ENCODE results near the gene ATP8A2. TPM values are rescaled to one million over a fixed set of nuclear protein-coding genes. Genes with fewer than 3 reads are reported as not detected.
"Not testable (repeated sequence)": the region's sequence is repeated elsewhere in the genome, so short reads cannot be mapped to it uniquely, and the experiment has no call there.

The ATP8A2 gene
- polyA plus RNA-seq, 3 donors = not detected

- DNase-seq = no peak
- no peak overlapping the region for H2AFZ ChIP-seq (ENCODE audit: insufficient read depth, low read depth, low read length, poor library complexity, severe bottlenecking)
- WGBS (ENCODE audit: insufficient coverage) = 83% methylated on average over 4 of the region's 5 CpGs
- no peaks in the 10 kb centered on the region for H3K27me3 ChIP-seq (ENCODE audit: control insufficient read depth in 2 of 2, insufficient read depth in 2 of 2, low read length in 2 of 2)
- no peak overlapping the region for H3K4me3 ChIP-seq (replicated peaks in 1 of 3; ENCODE audit: low read depth in 2 of 3, low read length in 3 of 3)
- Mint-ChIP-seq H3K27ac (no peak overlapping the region), H3K36me3 (no peaks in the 10 kb centered on the region), H3K27me3 (ENCODE audit: low read depth in 3 of 3) (peaks cover 0 to 6% (median 4%) of the 10 kb centered on the region in 3 donors), H3K4me1 (no peaks in the 10 kb centered on the region), H3K4me3 (no peak overlapping the region), H3K9me3 (peaks cover 0 to 9% (median 2%) of the 10 kb centered on the region in 7 donors)
- H3K79me2 ChIP-seq (ENCODE audit: insufficient read depth, low read length) = no peaks in the 10 kb centered on the region
- no peak overlapping the region for H3K9ac ChIP-seq (ENCODE audit: insufficient read depth, low read length, poor library complexity, severe bottlenecking)
- H4K20me1 ChIP-seq (ENCODE audit: insufficient read depth, low read length) = no peaks in the 10 kb centered on the region
- intact Hi-C loops (cut with micrococcal nuclease) = no loop called here
- H3K27ac ChIP-seq (ENCODE audit: low read depth in 1 of 2, low read length in 2 of 2) = no peak overlapping the region
- H3K4me1 ChIP-seq (ENCODE audit: control insufficient read depth in 1 of 2, insufficient read depth in 2 of 2, low read length in 2 of 2) = no peaks in the 10 kb centered on the region
- no peaks in the 10 kb centered on the region for H3K9me3 ChIP-seq (replicated peaks in 1 of 2; ENCODE audit: control insufficient read depth in 1 of 2, insufficient read depth in 1 of 2, low read length in 2 of 2)
- no peaks in the 10 kb centered on the region for H3K36me3 ChIP-seq (replicated peaks in 1 of 2; ENCODE audit: control insufficient read depth in 1 of 2, insufficient read depth in 2 of 2, low read length in 2 of 2)
- no peak for TF ChIP-seq CTCF (IDR thresholded peaks at IDR 0.05)
- H3K4me2 ChIP-seq (replicated peaks; ENCODE audit: extremely low read depth, low read length, poor library complexity, severe bottlenecking) = no peak overlapping the region
Measured at GRCh38 chr13:25771202-25771601, 399.4 kb downstream of the ATP8A2 start.

GRCh38 chr13:25771641-25772478 is 400.1 kb downstream of the ATP8A2 start:
- Histone ChIP-seq H4K20me1 (ENCODE audit: insufficient read depth, low read length) (no peaks in the 10 kb centered on the region), H3K4me3 (replicated peaks in 1 of 3; ENCODE audit: low read depth in 2 of 3, low read length in 3 of 3) (no peak overlapping the region), H3K79me2 (ENCODE audit: insufficient read depth, low read length) (no peaks in the 10 kb centered on the region), H3K36me3 (replicated peaks in 1 of 2; ENCODE audit: control insufficient read depth in 1 of 2, insufficient read depth in 2 of 2, low read length in 2 of 2) (no peaks in the 10 kb centered on the region), H3K4me1 (ENCODE audit: control insufficient read depth in 1 of 2, insufficient read depth in 2 of 2, low read length in 2 of 2) (no peaks in the 10 kb centered on the region), H3K9ac (ENCODE audit: insufficient read depth, low read length, poor library complexity, severe bottlenecking) (no peak overlapping the region), H2AFZ (ENCODE audit: insufficient read depth, low read depth, low read length, poor library complexity, severe bottlenecking) (no peak overlapping the region), H3K27ac (ENCODE audit: low read depth in 1 of 2, low read length in 2 of 2) (no peak overlapping the region), H3K27me3 (ENCODE audit: control insufficient read depth in 2 of 2, insufficient read depth in 2 of 2, low read length in 2 of 2) (no peaks in the 10 kb centered on the region), H3K9me3 (replicated peaks in 1 of 2; ENCODE audit: control insufficient read depth in 1 of 2, insufficient read depth in 1 of 2, low read length in 2 of 2) (no peaks in the 10 kb centered on the region), H3K4me2 (replicated peaks; ENCODE audit: extremely low read depth, low read length, poor library complexity, severe bottlenecking) (no peak overlapping the region)
- intact Hi-C loops (cut with micrococcal nuclease) = no loop called here
- Mint-ChIP-seq H3K27me3 (ENCODE audit: low read depth in 3 of 3) (peaks cover 0 to 6% (median 4%) of the 10 kb centered on the region in 3 donors), H3K9me3 (peaks cover 0 to 9% (median 2%) of the 10 kb centered on the region in 7 donors), H3K27ac (no peak overlapping the region), H3K4me3 (no peak overlapping the region), H3K4me1 (no peaks in the 10 kb centered on the region), H3K36me3 (no peaks in the 10 kb centered on the region)
- 83% methylated on average over 8 of the region's 13 CpGs for WGBS (ENCODE audit: insufficient coverage)
- TF ChIP-seq CTCF (IDR thresholded peaks at IDR 0.05) = no peak
- DNase-seq = no peak

- H3K9me3 Mint-ChIP-seq; H2AFZ ChIP-seq (ENCODE audit: insufficient read depth, low read depth, low read length, poor library complexity, severe bottlenecking); H3K27me3 Mint-ChIP-seq (ENCODE audit: low read depth in 3 of 3); H3K79me2 ChIP-seq (ENCODE audit: insufficient read depth, low read length); H3K27ac ChIP-seq (ENCODE audit: low read depth in 1 of 2, low read length in 2 of 2); H3K4me3 ChIP-seq (replicated peaks in 1 of 3; ENCODE audit: low read depth in 2 of 3, low read length in 3 of 3); H3K4me2 ChIP-seq (replicated peaks; ENCODE audit: extremely low read depth, low read length, poor library complexity, severe bottlenecking); H4K20me1 ChIP-seq (ENCODE audit: insufficient read depth, low read length); H3K4me1 Mint-ChIP-seq; H3K27ac Mint-ChIP-seq; H3K36me3 Mint-ChIP-seq; H3K9ac ChIP-seq (ENCODE audit: insufficient read depth, low read length, poor library complexity, severe bottlenecking); H3K36me3 ChIP-seq (replicated peaks in 1 of 2; ENCODE audit: control insufficient read depth in 1 of 2, insufficient read depth in 2 of 2, low read length in 2 of 2); H3K4me1 ChIP-seq (ENCODE audit: control insufficient read depth in 1 of 2, insufficient read depth in 2 of 2, low read length in 2 of 2); intact Hi-C loops (cut with micrococcal nuclease); H3K27me3 ChIP-seq (ENCODE audit: control insufficient read depth in 2 of 2, insufficient read depth in 2 of 2, low read length in 2 of 2); DNase-seq; H3K9me3 ChIP-seq (replicated peaks in 1 of 2; ENCODE audit: control insufficient read depth in 1 of 2, insufficient read depth in 1 of 2, low read length in 2 of 2); H3K4me3 Mint-ChIP-seq: not testable (repeated sequence)
- 99% methylated on average over 4 of the region's 8 CpGs for WGBS (ENCODE audit: insufficient coverage)
Measured at GRCh38 chr13:25772534-25772933, 400.8 kb downstream of the ATP8A2 start.

All from CD14-positive monocyte (primary cell).